ENCODE results near the gene ZNF780B.

Gene ZNF780B

GRCh38 chr19:39995794-39996193, 60.2 kb downstream of the ZNF780B start:
- H3K9ac ChIP-seq (ENCODE audit: low read length): no peak overlapping the region
- no peaks in the 10 kb centered on the region for H3K36me3 ChIP-seq (ENCODE audit: control insufficient read depth, insufficient read depth, low read length)
- H3K27me3 ChIP-seq (ENCODE audit: control insufficient read depth, insufficient read depth, low read length): no peaks in the 10 kb centered on the region
- no peaks in the 10 kb centered on the region for H3K9me3 ChIP-seq (ENCODE audit: control insufficient read depth, low read length)
- H3K4me3 ChIP-seq (ENCODE audit: low read length): no peak overlapping the region
- H3K4me1 ChIP-seq (ENCODE audit: control insufficient read depth, insufficient read depth, low read length): peaks cover 10% of the 10 kb centered on the region

GRCh38 chr19:39994361-39994760, 61.7 kb downstream of the ZNF780B start:
- H3K9me3 ChIP-seq (ENCODE audit: control insufficient read depth, low read length): no peaks in the 10 kb centered on the region
- no peaks in the 10 kb centered on the region for H3K27me3 ChIP-seq (ENCODE audit: control insufficient read depth, insufficient read depth, low read length)
- H3K9ac ChIP-seq (ENCODE audit: low read length): no peak overlapping the region
- no peak overlapping the region for H3K4me3 ChIP-seq (ENCODE audit: low read length)
- peaks cover 10% of the 10 kb centered on the region for H3K4me1 ChIP-seq (ENCODE audit: control insufficient read depth, insufficient read depth, low read length)
- H3K36me3 ChIP-seq (ENCODE audit: control insufficient read depth, insufficient read depth, low read length): no peaks in the 10 kb centered on the region

GRCh38 chr19:39993605-39994004, 62.4 kb downstream of the ZNF780B start:
- Histone ChIP-seq H3K9me3 (ENCODE audit: control insufficient read depth, low read length) (no peaks in the 10 kb centered on the region), H3K4me1 (ENCODE audit: control insufficient read depth, insufficient read depth, low read length) (peaks cover 10% of the 10 kb centered on the region), H3K36me3 (ENCODE audit: control insufficient read depth, insufficient read depth, low read length) (no peaks in the 10 kb centered on the region), H3K4me3 (ENCODE audit: low read length) (no peak overlapping the region), H3K27me3 (ENCODE audit: control insufficient read depth, insufficient read depth, low read length) (no peaks in the 10 kb centered on the region), H3K9ac (ENCODE audit: low read length) (no peak overlapping the region)

DNA sequence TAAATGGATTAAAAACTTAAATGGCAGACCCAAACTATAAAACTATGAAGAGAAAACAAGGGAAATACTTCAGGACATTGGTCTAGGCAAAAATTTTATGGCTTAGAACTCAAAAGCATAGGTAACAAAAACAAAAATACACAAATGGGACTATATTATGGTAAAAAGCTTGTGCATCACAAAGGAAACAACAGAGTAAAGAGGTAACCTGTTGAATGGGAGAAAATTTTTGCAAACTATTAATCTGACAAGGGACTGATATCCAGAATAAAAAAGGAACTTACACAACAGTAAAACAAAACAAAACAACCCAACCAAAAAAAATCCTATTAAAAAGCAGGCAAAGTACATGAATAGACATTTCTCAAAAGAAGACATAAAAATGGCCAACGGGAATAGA, 68.4 kb downstream of the ZNF780B start:
- no peaks in the 10 kb centered on the region for H3K4me1 ChIP-seq (ENCODE audit: control insufficient read depth, insufficient read depth, low read length)
- H3K27me3 ChIP-seq (ENCODE audit: control insufficient read depth, insufficient read depth, low read length): no peaks in the 10 kb centered on the region
- no peaks in the 10 kb centered on the region for H3K9me3 ChIP-seq (ENCODE audit: control insufficient read depth, low read length)
- H3K9ac ChIP-seq (ENCODE audit: low read length): no peak overlapping the region
- H3K4me3 ChIP-seq (ENCODE audit: low read length): no peak overlapping the region
- H3K36me3 ChIP-seq (ENCODE audit: control insufficient read depth, insufficient read depth, low read length): no peaks in the 10 kb centered on the region

DNA sequence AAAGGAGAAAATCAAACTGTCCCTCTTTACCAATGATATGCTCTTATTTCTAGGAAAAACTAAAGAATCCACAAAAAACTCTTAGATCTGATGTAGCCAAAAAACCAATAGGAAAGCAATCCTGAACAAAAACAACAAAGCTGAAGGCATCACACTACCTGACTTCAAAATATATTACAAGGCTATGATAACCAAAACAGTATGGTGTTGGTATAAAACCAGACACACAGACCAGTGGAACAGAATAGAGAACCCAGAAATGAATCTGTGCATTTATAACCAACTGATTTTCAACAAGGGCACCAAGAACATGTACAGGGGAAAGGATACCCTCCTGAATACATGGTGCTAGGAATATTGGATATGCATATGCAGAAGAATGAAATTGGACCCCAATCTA, 68.9 kb downstream of the ZNF780B start:
- Histone ChIP-seq H3K9ac (ENCODE audit: low read length) (no peak overlapping the region), H3K4me3 (ENCODE audit: low read length) (no peak overlapping the region), H3K36me3 (ENCODE audit: control insufficient read depth, insufficient read depth, low read length) (no peaks in the 10 kb centered on the region), H3K27me3 (ENCODE audit: control insufficient read depth, insufficient read depth, low read length) (no peaks in the 10 kb centered on the region), H3K4me1 (ENCODE audit: control insufficient read depth, insufficient read depth, low read length) (no peaks in the 10 kb centered on the region), H3K9me3 (ENCODE audit: control insufficient read depth, low read length) (no peaks in the 10 kb centered on the region)

- Histone ChIP-seq H3K27me3 (ENCODE audit: control insufficient read depth, insufficient read depth, low read length) (no peaks in the 10 kb centered on the region), H3K9ac (ENCODE audit: low read length) (no peak overlapping the region), H3K36me3 (ENCODE audit: control insufficient read depth, insufficient read depth, low read length) (no peaks in the 10 kb centered on the region), H3K4me3 (ENCODE audit: low read length) (no peak overlapping the region), H3K9me3 (ENCODE audit: control insufficient read depth, low read length) (no peaks in the 10 kb centered on the region), H3K4me1 (ENCODE audit: control insufficient read depth, insufficient read depth, low read length) (no peaks in the 10 kb centered on the region)
Observed at GRCh38 chr19:39986643-39987042, 69.4 kb downstream of the ZNF780B start.

GRCh38 chr19:39983695-39984300, 72.2 kb downstream of the ZNF780B start:
- Histone ChIP-seq H3K4me3 (ENCODE audit: low read length) (no peak overlapping the region), H3K9me3 (ENCODE audit: control insufficient read depth, low read length) (no peaks in the 10 kb centered on the region), H3K9ac (ENCODE audit: low read length) (no peak overlapping the region), H3K4me1 (ENCODE audit: control insufficient read depth, insufficient read depth, low read length) (no peaks in the 10 kb centered on the region), H3K36me3 (ENCODE audit: control insufficient read depth, insufficient read depth, low read length) (peaks cover 7% of the 10 kb centered on the region), H3K27me3 (ENCODE audit: control insufficient read depth, insufficient read depth, low read length) (no peaks in the 10 kb centered on the region)

- H3K27me3 ChIP-seq (ENCODE audit: control insufficient read depth, insufficient read depth, low read length): no peaks in the 10 kb centered on the region
- peaks cover 10% of the 10 kb centered on the region for H3K36me3 ChIP-seq (ENCODE audit: control insufficient read depth, insufficient read depth, low read length)
- H3K9ac ChIP-seq (ENCODE audit: low read length): no peak overlapping the region
- no peaks in the 10 kb centered on the region for H3K4me1 ChIP-seq (ENCODE audit: control insufficient read depth, insufficient read depth, low read length)
- H3K9me3 ChIP-seq (ENCODE audit: control insufficient read depth, low read length): no peaks in the 10 kb centered on the region
- H3K4me3 ChIP-seq (ENCODE audit: low read length): no peak overlapping the region
Observed at GRCh38 chr19:39982883-39983282, 73.1 kb downstream of the ZNF780B start.
